ENCODE measurements around the gene SEC61G. TPM values are rescaled to one million over a fixed set of nuclear protein-coding genes. Genes with fewer than 3 reads are reported as not detected.

The SEC61G gene
- total RNA-seq, 1 experiment from 2014 or later = 176 TPM

DNA sequence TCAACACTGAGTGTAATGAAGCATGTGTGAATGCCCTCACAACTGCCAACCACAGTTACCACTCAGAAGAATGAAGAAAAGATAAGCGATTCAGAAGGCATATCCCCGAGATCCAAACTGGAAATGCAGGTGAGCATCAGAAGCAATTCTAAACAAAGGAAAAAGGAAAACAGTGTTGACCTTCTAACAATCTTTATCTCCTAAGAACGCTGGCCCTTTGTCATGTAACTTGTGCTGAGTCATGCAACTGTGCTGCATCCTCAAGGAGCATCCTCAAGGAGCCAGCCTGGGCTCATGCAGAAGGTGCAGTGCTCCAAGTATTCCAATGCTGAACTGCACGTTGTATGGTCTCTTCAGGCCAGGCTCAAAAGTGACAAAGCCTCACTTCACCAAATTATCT is 30.6 kb downstream of the SEC61G start:
- Mint-ChIP-seq H3K36me3 (ENCODE audit: insufficient read depth in 1 of 3, low read depth in 3 of 3) (peaks cover 0 to 4% (median 0%) of the 10 kb centered on the region in 3 experiments; a peak in 3 of 7 replicates), H3K27ac (peak overlapping the region in 1 of 3 experiments; percentile 86; a peak in 2 of 7 replicates), H3K4me3 (no peak overlapping the region), H3K9me3 (peaks cover 3 to 4% of the 10 kb centered on the region in 2 experiments; a peak in 4 of 5 replicates), H3K4me1 (peaks cover 11 to 18% of the 10 kb centered on the region in 2 experiments), H3K27me3 (ENCODE audit: low read depth) (no peaks in the 10 kb centered on the region)
- Histone ChIP-seq H3K4me1 (ENCODE audit: insufficient read depth, low read length) (peaks cover 6% of the 10 kb centered on the region), H2BK5ac (ENCODE audit: insufficient read length, low read length) (no peak overlapping the region), H3T11ph (ENCODE audit: low read length) (no peak overlapping the region), H2BK12ac (ENCODE audit: insufficient read length, low read depth, low read length) (no peak overlapping the region), H3K4me2 (ENCODE audit: insufficient read depth, insufficient read length, low read length) (no peak overlapping the region), H3K79me1 (ENCODE audit: insufficient read depth, low read depth, low read length, poor library complexity, severe bottlenecking) (no peaks in the 10 kb centered on the region), H3K4ac (ENCODE audit: low read depth, low read length) (no peak overlapping the region), H4K5ac (ENCODE audit: insufficient read length, low read depth, low read length) (no peak overlapping the region), H4K20me1 (ENCODE audit: control insufficient read depth, insufficient read depth, insufficient read length) (no peaks in the 10 kb centered on the region), H2BK20ac (ENCODE audit: low read depth, low read length, poor library complexity, severe bottlenecking) (no peak overlapping the region), H3K23ac (ENCODE audit: insufficient read length, low read depth, low read length) (no peak overlapping the region), H2BK120ac (ENCODE audit: low read depth, low read length, poor library complexity, severe bottlenecking) (no peak overlapping the region), H4K91ac (ENCODE audit: insufficient read length, low read depth, low read length) (no peak overlapping the region), H2AK5ac (ENCODE audit: insufficient read length, low read length) (no peak overlapping the region), H3K18ac (ENCODE audit: insufficient read length, low read depth, low read length) (no peak overlapping the region), H3K27me3 (ENCODE audit: insufficient read depth, low read length) (no peaks in the 10 kb centered on the region), H2AFZ (ENCODE audit: low read length) (peak overlapping the region; percentile 73), H3K14ac (ENCODE audit: insufficient read depth, low read length) (no peak overlapping the region), H3K27ac (ENCODE audit: insufficient read length, low read depth, low read length) (no peak overlapping the region), H3K56ac (ENCODE audit: insufficient read length, low read depth, low read length) (no peak overlapping the region), H3K9ac (ENCODE audit: extremely low read depth, insufficient read length, low read length) (no peak overlapping the region), H4K8ac (replicated peaks; ENCODE audit: insufficient read length, low read depth, low read length) (no peak overlapping the region), H3K9me3 (ENCODE audit: control insufficient read depth, low read depth, low read length) (no peaks in the 10 kb centered on the region), H3K23me2 (ENCODE audit: insufficient read length, low read depth, low read length, poor library complexity, severe bottlenecking) (no peaks in the 10 kb centered on the region), H2BK15ac (ENCODE audit: low read depth, low read length) (no peak overlapping the region), H3K79me2 (ENCODE audit: insufficient read depth, low read length) (no peaks in the 10 kb centered on the region)
- no peak for TF ChIP-seq CTCF (conservative IDR thresholded peaks at IDR 0.05)
- no CpG with 5 or more reads among the region's 4 CpGs for WGBS (ENCODE audit: extremely low coverage, insufficient read length, low lambda C conversion rate)
- DNase-seq = peak; percentile 50
